NT2/D1 (cell line): ENCODE data around the gene PGLYRP2.

ENCODE experiments used
- SUZ12 ChIP-seq: IDR thresholded peaks from 2 replicates; pipeline ENCODE4 v1.6.1; 2011; ENCODE audit not compliant: insufficient read length, insufficient read depth; ENCODE audit errors: extremely low read depth
- YY1 ChIP-seq: IDR thresholded peaks from 2 replicates; pipeline ENCODE4 v1.6.1; 2011; ENCODE audit not compliant: insufficient read length, insufficient read depth
- ZNF274 ChIP-seq: IDR thresholded peaks from 2 replicates; pipeline ENCODE4 v1.6.1; 2011; ENCODE audit warnings: mild to moderate bottlenecking, low read depth, low read length

DNA sequence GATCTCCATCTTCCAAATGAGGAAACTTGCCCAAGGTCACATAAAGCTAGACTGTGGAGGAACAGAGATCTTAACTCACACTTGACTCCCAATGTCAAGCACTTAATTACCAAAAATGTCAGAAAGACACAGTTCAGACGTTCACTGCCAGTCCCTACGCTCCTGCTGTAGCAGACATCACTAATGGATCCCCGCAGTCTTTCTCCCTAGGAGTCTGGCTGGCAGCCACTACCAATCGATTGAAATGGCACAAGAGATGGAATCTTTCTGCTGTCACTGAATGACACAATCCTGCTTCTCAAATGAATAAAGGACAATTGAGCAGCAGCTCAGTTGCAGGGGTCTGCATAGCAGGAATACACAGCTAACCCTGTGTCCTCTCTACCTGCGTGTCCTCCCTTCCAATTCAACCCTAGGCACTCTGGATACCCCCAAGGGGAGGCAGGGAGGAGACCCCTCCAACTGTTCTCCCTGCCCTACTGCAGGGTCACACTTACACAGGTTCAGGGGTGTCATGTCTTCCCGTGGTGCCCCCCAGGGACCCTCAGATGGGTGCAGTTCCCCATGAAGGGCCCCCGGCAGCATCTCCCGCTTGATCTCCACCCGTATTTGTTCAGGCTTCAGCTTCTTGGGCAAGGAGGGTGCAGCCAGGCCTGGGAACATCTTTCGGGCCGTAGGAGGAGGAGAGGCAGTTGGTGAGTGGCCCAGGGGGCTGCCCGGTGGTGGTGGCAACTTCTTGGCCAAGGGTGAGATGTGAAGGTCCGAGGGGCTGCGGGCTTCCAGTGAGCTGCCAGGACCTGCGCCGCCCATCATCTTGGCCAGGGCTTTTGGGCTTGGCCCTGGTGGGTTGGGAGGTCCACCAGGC lies 52.6 kb downstream of the PGLYRP2 start:
- TF ChIP-seq SUZ12 (no peak), YY1 (no peak), ZNF274 (no peak)
